RKO (cell line): ENCODE data around the gene PEMT.

ENCODE experiments used
- DNase-seq: peaks from one replicate; pipeline ENCODE4 v3.0.0-alpha.2; 2016; ENCODE audit warnings: low spot score

PEMT gene

DNA sequence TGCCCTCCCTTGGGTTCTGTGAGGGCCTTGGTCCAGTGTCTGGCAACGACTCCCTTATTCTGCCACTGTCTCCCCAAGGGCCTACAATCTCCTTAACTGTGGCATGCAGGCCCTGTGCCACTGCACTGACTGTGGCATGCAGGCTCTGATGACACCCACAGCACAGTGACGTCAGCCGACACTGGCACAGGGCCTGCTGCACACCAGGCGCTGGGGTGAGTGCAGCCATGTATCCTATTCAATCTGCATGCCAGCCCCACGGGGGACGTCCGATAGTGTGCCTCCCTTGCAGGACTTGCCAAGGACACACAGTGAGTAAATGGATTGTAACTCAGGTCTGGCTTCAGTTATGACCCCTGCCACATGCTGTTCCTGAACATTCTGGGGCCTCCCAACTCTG lies 55.6 kb downstream of the PEMT start:
- DNase-seq: no peak

GRCh38 chr17:17533901-17534441 lies 57.5 kb downstream of the PEMT start:
- no peak for DNase-seq

- DNase-seq: no peak
Observed at GRCh38 chr17:17532991-17533390, 58.5 kb downstream of the PEMT start.

- no peak for DNase-seq
Observed at GRCh38 chr17:17531156-17531555, 60.4 kb downstream of the PEMT start.

DNA sequence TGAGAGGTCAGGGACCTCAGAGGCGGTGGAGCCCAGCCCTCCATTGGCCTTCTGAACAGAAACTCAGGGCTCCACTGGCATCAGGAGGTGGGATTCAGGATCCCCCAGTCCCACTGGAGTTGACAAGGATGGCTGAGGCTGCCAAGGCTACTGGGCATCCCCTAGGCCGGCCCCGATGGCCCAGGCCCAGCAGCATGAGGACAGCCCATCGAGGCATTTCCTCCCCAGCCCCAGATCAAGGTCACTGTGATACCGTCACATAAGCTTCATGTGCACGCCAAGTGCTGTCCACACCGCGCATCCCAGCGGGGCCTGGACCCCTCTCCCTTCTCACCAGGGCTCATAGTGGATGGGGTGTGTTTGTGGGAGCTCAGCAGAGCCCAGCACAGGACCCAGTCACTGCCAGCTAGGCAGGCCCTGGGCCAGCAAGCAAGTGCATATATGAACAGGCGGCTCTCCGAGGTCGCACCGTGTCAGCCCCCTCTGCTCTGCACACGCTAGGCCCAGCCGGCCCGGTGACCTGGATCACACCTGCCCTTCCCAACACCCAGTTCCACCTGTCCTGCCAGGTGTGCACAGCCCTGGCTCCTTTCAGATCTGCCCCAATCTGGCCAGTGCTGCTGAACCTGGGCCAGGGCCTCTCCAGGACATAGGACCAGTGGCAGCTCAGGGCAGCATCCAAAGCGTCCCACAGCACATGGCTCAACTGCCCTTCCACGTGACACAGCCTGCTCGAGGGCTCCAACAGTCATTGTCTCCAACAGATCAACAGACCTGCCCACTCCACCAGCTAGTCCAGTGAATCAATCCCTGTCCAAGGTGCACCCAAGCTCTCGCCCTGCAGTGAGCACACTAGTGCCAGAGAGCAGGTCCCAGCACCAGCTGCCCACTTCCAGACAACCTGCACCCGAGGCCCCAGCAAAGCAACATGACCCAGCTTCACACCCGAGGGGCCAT lies 62.5 kb downstream of the PEMT start:
- DNase-seq: no peak

GRCh38 chr17:17527956-17528500 lies 63.5 kb downstream of the PEMT start:
- no peak for DNase-seq

- no peak for DNase-seq
Observed at GRCh38 chr17:17527534-17527933, 64.0 kb downstream of the PEMT start.

- DNase-seq: no peak
Observed at GRCh38 chr17:17526369-17526768, 65.1 kb downstream of the PEMT start.

DNA sequence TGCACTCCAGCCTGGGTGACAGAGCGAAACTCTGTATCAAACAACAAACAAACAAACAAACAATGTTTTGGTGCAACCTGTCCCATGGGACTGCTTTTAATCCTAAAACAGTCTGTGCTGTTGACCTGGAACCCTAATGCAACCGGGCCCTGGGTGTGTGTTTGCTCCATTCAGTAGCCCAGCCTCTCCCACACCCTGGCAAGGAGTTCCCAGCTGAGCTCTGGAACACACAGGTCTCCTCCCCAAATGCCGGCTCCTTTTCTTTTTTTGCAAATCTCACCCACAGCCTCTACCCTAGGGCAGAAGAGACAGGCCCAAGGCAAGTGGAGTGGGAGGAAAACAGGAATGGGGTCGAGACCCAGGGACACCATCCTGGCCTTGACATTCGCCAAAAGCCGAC lies 65.6 kb downstream of the PEMT start:
- no peak for DNase-seq

- no peak for DNase-seq
Observed at GRCh38 chr17:17525311-17525710, 66.2 kb downstream of the PEMT start.

- DNase-seq: no peak
Observed at GRCh38 chr17:17523731-17524490, 67.6 kb downstream of the PEMT start.

DNA sequence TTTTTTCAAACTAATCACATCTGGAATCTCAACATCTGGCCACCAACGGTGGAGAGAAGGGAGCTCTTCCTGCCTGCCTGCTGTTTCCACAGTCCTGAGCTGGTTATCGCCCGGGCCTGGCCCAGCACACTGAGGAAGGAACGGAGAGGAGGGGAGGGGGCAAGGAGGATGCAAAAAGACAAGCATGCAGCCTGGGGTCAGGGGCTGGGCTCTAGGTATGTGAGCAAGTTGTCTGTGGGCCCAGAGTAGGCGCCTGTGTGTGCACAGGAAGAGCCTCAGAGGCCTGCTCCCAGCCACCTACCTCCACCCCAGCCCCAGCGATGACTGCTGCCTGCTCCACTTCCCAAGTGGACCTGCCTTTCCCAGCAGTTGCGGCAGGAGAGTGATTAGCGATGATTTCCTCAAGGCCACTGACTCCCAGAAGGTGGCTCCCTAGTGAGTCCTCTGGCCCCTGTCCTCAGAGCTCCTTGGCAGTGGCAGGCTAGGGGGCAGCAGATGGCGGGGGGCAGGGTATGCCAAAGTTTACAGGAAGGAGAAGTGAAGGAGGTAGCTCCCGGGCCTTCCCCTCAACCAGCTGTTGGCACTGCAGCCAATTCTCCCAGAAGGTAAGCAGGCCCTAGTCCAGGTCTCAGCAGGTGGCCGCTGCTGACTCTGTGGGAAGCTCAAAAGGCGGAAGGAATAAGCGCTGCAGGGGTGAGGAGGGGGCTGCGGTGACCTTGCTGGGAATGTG lies 68.3 kb downstream of the PEMT start:
- no peak for DNase-seq

- no peak for DNase-seq
Observed at GRCh38 chr17:17520599-17521232, 70.8 kb downstream of the PEMT start.

DNA sequence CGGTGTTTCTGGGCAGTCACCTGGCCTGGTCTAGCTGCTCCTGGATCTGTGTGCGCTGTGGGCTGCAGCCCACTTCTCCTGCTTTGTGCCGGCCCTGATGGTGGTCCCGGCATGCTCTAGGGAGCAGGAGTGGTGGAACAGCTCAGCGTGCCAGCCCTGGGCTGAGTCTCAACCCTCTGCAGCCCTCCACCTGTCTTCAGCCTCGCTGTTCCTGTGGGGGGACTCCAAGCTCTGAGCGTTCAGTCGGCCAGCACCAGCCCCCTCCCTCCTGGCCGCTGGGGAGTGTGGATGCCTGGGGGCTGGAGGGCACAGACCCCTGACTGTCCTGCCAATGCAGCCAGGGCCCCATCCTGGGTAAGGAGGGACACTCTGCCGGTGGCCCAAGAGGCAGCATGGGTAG lies 71.6 kb downstream of the PEMT start:
- DNase-seq: no peak

DNA sequence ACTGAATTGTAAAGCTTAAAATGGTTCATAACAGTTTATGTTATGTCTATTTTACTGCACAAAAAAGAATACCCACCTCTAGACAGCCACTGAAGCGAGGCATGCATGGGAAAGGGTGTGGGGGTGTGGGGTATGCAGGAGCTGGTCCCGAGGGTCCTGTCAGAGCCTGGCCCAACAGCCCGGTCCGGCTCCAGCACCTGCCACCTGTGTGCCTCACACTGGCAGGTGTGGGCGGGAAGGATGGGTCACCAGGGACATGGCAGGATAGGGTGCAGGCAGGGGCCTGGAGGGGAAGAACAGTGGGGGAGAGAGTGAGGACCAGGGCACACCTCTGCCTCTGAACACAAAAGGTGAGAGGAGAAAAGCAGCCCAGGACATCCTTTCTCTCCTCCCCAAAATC lies 72.6 kb downstream of the PEMT start:
- DNase-seq: no peak

GRCh38 chr17:17518014-17518413 lies 73.5 kb downstream of the PEMT start:
- no peak for DNase-seq

DNA sequence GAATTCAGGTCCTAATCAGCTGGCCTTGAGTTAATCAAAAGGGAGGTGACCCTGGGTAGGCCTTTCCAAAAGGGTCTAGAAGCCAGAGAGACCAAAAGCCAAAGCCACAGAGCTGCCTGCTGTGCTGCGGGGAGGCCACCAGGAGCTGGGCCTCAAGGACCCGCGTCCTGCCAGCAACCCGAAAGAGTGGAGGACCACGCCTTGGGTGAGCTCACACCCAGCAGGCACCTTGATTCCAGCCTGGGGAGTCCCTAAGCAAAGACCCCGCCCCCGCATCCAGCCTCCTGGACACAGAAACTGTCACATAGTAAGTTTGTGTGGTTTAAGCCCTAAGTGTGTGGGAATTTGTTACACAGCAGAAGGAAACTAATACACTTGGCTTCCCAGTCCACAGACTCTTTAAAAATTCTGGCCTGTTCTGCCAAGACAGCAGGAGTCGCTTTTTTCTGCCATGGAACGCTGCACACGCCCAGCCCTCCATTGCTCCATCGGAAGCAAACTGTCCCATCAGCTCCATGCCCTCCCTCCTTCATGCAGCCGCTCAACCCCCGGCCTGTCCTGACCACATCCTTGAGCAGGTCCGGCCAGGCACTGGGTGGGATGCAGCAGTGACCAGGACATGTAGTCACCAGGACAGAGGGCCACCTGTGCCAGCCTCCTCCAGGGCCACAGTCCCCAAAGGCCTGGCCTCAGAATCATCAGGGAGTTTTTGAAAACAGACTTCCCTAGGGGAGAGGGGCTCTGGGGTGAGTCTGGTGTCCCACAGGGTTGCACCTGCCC lies 74.4 kb downstream of the PEMT start:
- DNase-seq: no peak

- DNase-seq: peak; percentile 32
Observed at GRCh38 chr17:17515934-17516930, 75.3 kb downstream of the PEMT start.
